Gastrocnemius medialis (tissue), 4 donors: ENCODE results near the gene HOXB2.

Experiments used
- POLR2A ChIP-seq, 2 donors: fragments of 450-650 bp; IDR thresholded peaks; one replicate each; pipeline ENCODE4 v1.6.1; 2017; ENCODE audit warnings: antibody characterized with exemption in 2 of 2, mild to moderate bottlenecking in 2 of 2, moderate library complexity in 2 of 2
- TF ChIP-seq, protein P1 (sequence below), 5 experiments: fragments of 450-650 bp in 3 of 5; fragments of 200-600 bp in 2 of 5; sonication (generic) in 2 of 5; IDR thresholded peaks in 4 of 5; conservative IDR thresholded peaks in 1 of 5; 1 replicate in 4 of 5; 2 replicates in 1 of 5; pipeline ENCODE4 v1.5.1; 2016 to 2019; ENCODE audit warnings: antibody characterized with exemption in 5 of 5, mild to moderate bottlenecking in 3 of 5, moderate library complexity in 3 of 5

DNA sequence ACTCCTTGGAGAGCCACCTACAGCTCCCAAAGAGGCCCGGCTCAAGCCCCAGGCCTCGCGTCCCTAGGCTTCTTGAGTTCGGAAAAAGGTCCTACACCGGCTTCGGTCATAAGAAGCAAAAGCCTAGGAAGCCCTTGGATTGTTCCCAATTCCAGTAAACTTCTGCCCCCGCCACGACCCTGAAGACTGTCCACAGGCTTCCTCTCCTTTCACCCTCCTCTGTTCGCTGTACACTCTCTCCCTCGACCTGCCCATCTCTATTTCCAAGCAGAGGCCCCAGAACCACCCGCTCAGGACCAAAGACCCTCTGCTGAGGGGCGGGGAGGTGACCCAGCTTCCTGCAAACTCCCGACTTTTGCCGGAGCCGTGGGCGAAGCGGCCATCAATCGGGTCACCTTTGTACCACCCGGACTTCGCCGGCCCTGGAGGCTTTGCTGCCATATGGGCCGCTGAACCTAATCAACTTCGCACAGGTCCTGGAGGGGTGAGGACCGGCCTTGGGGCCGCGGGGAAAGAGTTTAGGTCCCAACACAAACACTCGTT lies 2.7 kb downstream of the HOXB2 start:
- TF ChIP-seq, protein P1, sequence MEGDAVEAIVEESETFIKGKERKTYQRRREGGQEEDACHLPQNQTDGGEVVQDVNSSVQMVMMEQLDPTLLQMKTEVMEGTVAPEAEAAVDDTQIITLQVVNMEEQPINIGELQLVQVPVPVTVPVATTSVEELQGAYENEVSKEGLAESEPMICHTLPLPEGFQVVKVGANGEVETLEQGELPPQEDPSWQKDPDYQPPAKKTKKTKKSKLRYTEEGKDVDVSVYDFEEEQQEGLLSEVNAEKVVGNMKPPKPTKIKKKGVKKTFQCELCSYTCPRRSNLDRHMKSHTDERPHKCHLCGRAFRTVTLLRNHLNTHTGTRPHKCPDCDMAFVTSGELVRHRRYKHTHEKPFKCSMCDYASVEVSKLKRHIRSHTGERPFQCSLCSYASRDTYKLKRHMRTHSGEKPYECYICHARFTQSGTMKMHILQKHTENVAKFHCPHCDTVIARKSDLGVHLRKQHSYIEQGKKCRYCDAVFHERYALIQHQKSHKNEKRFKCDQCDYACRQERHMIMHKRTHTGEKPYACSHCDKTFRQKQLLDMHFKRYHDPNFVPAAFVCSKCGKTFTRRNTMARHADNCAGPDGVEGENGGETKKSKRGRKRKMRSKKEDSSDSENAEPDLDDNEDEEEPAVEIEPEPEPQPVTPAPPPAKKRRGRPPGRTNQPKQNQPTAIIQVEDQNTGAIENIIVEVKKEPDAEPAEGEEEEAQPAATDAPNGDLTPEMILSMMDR (IDR thresholded peaks at IDR 0.05 in 4 of 5, conservative IDR thresholded peaks at IDR 0.05 in 1 of 5) = no peak
- TF ChIP-seq POLR2A (IDR thresholded peaks at IDR 0.05) = no peak
